Stomach (tissue), 4 donors: ENCODE measurements around the gene NKIRAS1.

ENCODE experiments used
- CTCF ChIP-seq, 7 experiments: fragments of 450-650 bp in 4 of 7; fragments of 200-600 bp in 3 of 7; sonication (generic) in 3 of 7; IDR thresholded peaks; one replicate each; pipeline ENCODE4 v1.5.1; 2016 to 2019; ENCODE audit warnings: antibody characterized with exemption in 7 of 7, control low read depth in 2 of 7, mild to moderate bottlenecking in 1 of 7
- EP300 ChIP-seq: sonication (generic); formaldehyde crosslinking; IDR thresholded peaks from one replicate; pipeline ENCODE4 v1.6.1; 2017; ENCODE audit warnings: antibody characterized with exemption
- POLR2A ChIP-seq, 4 donors: fragments of 450-650 bp; IDR thresholded peaks; one replicate each; pipeline ENCODE4 v1.6.1; 2016; ENCODE audit warnings: antibody characterized with exemption in 4 of 4, control low read depth in 2 of 4, mild to moderate bottlenecking in 1 of 4, moderate library complexity in 1 of 4
- POLR2AphosphoS5 ChIP-seq, 3 donors: sonication (generic); formaldehyde crosslinking; IDR thresholded peaks; one replicate each; pipeline ENCODE4 v1.6.1; 2016; ENCODE audit warnings: antibody characterized with exemption in 3 of 3

GRCh38 chr3:23923786-23924185 is 7.0 kb upstream of the NKIRAS1 start:
- TF ChIP-seq EP300 = no peak
- TF ChIP-seq CTCF (IDR thresholded peaks at IDR 0.05) = no peak
- no peak for TF ChIP-seq POLR2A (IDR thresholded peaks at IDR 0.05)
- TF ChIP-seq POLR2AphosphoS5 (IDR thresholded peaks at IDR 0.05) = no peak
